Heart right ventricle (tissue), 16 donors: Measurements from ENCODE around the gene LYPD6. TPM values are rescaled to one million over a fixed set of nuclear protein-coding genes. Genes with fewer than 3 reads are reported as not detected.

ENCODE experiments used
- ATAC-seq, 8 donors: fragments of 200-7000 bp; cut with Tn5 transposase; one replicate each; pipeline ENCODE4 v1.9.1; 2020; ENCODE audit warnings: mild to moderate bottlenecking in 8 of 8, moderate library complexity in 8 of 8, moderate number of reproducible peaks in 1 of 8
- DNase-seq, 2 donors: peaks; one replicate each; pipeline ENCODE4 v3.0.0-alpha.2; 2020
- H3K27ac ChIP-seq, 10 donors: fragments of 200-600 bp; sonication (generic) in 2 of 10; one replicate each; pipeline versions ENCODE4 v1.5.0 to v1.8.0; 2020 to 2022; ENCODE audit warnings: mild to moderate bottlenecking in 3 of 10
- H3K27me3 ChIP-seq, 7 donors: fragments of 200-600 bp; one replicate each; pipeline ENCODE4 v1.8.0; 2021 to 2022; ENCODE audit warnings: mild to moderate bottlenecking in 2 of 7
- H3K36me3 ChIP-seq, 9 donors: fragments of 200-600 bp; sonication (generic) in 1 of 9; one replicate each; pipeline versions ENCODE4 v1.5.0 to v1.8.0; 2020 to 2022; ENCODE audit warnings: mild to moderate bottlenecking in 2 of 9
- H3K4me1 ChIP-seq, 9 donors: fragments of 200-600 bp; sonication (generic) in 1 of 9; one replicate each; pipeline versions ENCODE4 v1.5.0 to v1.8.0; 2020 to 2022; ENCODE audit warnings: mild to moderate bottlenecking in 4 of 9
- H3K4me3 ChIP-seq, 10 donors: fragments of 200-600 bp; sonication (generic) in 2 of 10; one replicate each; pipeline versions ENCODE4 v1.5.0 to v1.8.0; 2020 to 2022; ENCODE audit warnings: mild to moderate bottlenecking in 7 of 10, moderate library complexity in 2 of 10
- H3K9me3 ChIP-seq, 11 donors: fragments of 200-600 bp in 10 of 11; sonication (generic) in 2 of 11; one replicate each; pipeline versions ENCODE4 v1.5.0 to v1.8.0; 2013 to 2022; ENCODE audit warnings: mild to moderate bottlenecking in 2 of 11, control low read depth in 1 of 11, moderate library complexity in 1 of 11
- CTCF ChIP-seq, 9 donors: fragments of 200-600 bp; sonication (generic) in 2 of 9; IDR thresholded peaks; one replicate each; pipeline versions ENCODE4 v1.5.0 to v1.8.0; 2021 to 2022; ENCODE audit warnings: antibody characterized with exemption in 9 of 9, mild to moderate bottlenecking in 5 of 9, moderate library complexity in 1 of 9
- WGBS, 2 donors: extraction: QIAGEN DNeasy Blood & Tissue Kit; methylation state at CpG; one replicate each; pipeline ENCODE4 v1.1.7; 2013; ENCODE audit warnings: inconsistent platforms in 1 of 2; 5-methylcytosine and 5-hydroxymethylcytosine counted together
- intact Hi-C, 10 donors: fragments of 100-400 bp; cut with DNase I; formaldehyde crosslinking; loops; one replicate each; pipeline versions ENCODE4 v1.11.1 to v1.14.2; 2022
- polyA plus RNA-seq, 2 donors: library from polyadenylated mRNA; stranded (reverse); fragments of 200-250 nt; gene quantifications; one replicate each; pipeline ENCODE4 v1.2.3, GENCODE V29; 2013
- total RNA-seq, 10 donors: library from RNA; stranded (reverse); fragmentation: NEBNext Ultra II Directional in 3 of 10; extraction: Animal tissue kit (Norgen Biotek cat#: 25700) in 3 of 10; gene quantifications; one replicate each; pipeline versions ENCODE4 v1.2.1 to v1.2.4, GENCODE V29; 2021 to 2023
- donor health status: Arrhythmogenic right ventricular cardiomyopathy.
- donor health status: ischemic (EF 13 %, LVEDD 7.1; RV severe dilation, severe dysfunction).
- donor health status: healthy with polysubstance abuse.
- donor health status: DM: no; HTN: yes; CAD: no.
- donor health status: DM: no; HTN: no; CAD: no.
- donor health status: ischemic (EF 25% LVEDD 6.9; RV normal size, moderate dysfunction).
- donor health status: ischemic (EF 25% LVEDD 5.7; RV mildly dilated, moderate dysfunction).
- donor health status: healthy.
- donor health status: DM: yes; HTN: yes; CAD: no.
- donor health status: Ischemic cardiomyopathy.
- donor health status: ischemic (EF 35%, LVEDD 5.7; RV mildly dilated, moderate dysfunction).
- donor health status: nonischemic (EF 11% LVEDD 7.7; RV severe dilation, severe dysfunction).
- donor health status: DM: yes; HTN: yes; CAD: no.
- donor health status: PGD.
- donor health status: ischemic (EF 29% LVEDD 5.4; RV normal size, mild dysfunction).
- donor health status: nonischemic (EF 23%, LVEDD 6.1; RV moderate dilation, normal function).

LYPD6 gene
- total and polyA plus RNA-seq, 12 donors = 0.06 to 0.55 (median 0.15) TPM; not detected in 1

- intact Hi-C loops = no loop called here
- Histone ChIP-seq H3K9me3 (peaks cover 0 to 24% (median 4%) of the 10 kb centered on the region in 11 donors), H3K27me3 (no peaks in the 10 kb centered on the region), H3K4me1 (no peaks in the 10 kb centered on the region), H3K27ac (no peak overlapping the region), H3K4me3 (no peak overlapping the region), H3K36me3 (no peaks in the 10 kb centered on the region)
- DNase-seq (no peak), ATAC-seq (no peak)
- 72 to 78% methylated on average over 2 of the region's 2 CpGs for WGBS, 2 donors
- TF ChIP-seq CTCF (IDR thresholded peaks at IDR 0.05) = no peak
Observed at GRCh38 chr2:149465873-149466272, 135.5 kb downstream of the LYPD6 start.

GRCh38 chr2:149466635-149467034 is 136.2 kb downstream of the LYPD6 start:
- H3K27me3 ChIP-seq = no peaks in the 10 kb centered on the region
- no peak for TF ChIP-seq CTCF (IDR thresholded peaks at IDR 0.05)
- H3K27ac ChIP-seq = no peak overlapping the region
- H3K4me3 ChIP-seq = no peak overlapping the region
- ATAC-seq = no peak
- intact Hi-C loops = no loop called here
- no peak for DNase-seq
- no peaks in the 10 kb centered on the region for H3K36me3 ChIP-seq
- peaks cover 0 to 16% (median 2%) of the 10 kb centered on the region in 11 donors for H3K9me3 ChIP-seq
- H3K4me1 ChIP-seq = no peaks in the 10 kb centered on the region
- WGBS, 2 donors = 35 to 49% methylated on average over 3 of the region's 3 CpGs

GRCh38 chr2:149467436-149467835 is 137.0 kb downstream of the LYPD6 start:
- Histone ChIP-seq H3K9me3 (peaks cover 0 to 10% (median 0%) of the 10 kb centered on the region in 11 donors), H3K4me1 (no peaks in the 10 kb centered on the region), H3K4me3 (no peak overlapping the region), H3K27ac (no peak overlapping the region), H3K36me3 (no peaks in the 10 kb centered on the region), H3K27me3 (no peaks in the 10 kb centered on the region)
- DNase-seq (no peak), ATAC-seq (no peak)
- intact Hi-C loops = no loop called here
- TF ChIP-seq CTCF (IDR thresholded peaks at IDR 0.05) = no peak
- WGBS, 2 donors = 79 to 84% methylated on average over 2 of the region's 2 CpGs

- WGBS, 2 donors = 56 to 72% methylated on average over 4 of the region's 4 CpGs
- intact Hi-C loops = no loop called here
- Histone ChIP-seq H3K27me3 (no peaks in the 10 kb centered on the region), H3K9me3 (no peaks in the 10 kb centered on the region), H3K27ac (no peak overlapping the region), H3K4me1 (no peaks in the 10 kb centered on the region), H3K36me3 (no peaks in the 10 kb centered on the region), H3K4me3 (no peak overlapping the region)
- no peak for DNase-seq
- no peak for TF ChIP-seq CTCF (IDR thresholded peaks at IDR 0.05)
- ATAC-seq = no peak
Observed at GRCh38 chr2:149468636-149469035, 138.2 kb downstream of the LYPD6 start.
